Measurements from ENCODE around the gene MTERF4. TPM values are rescaled to one million over a fixed set of nuclear protein-coding genes. Genes with fewer than 3 reads are reported as not detected.

MTERF4 gene
- total and polyA plus RNA-seq, 10 of the 15 experiments (the other 5 are each of a cell fraction or from before 2014, with no cell fraction given): 36.7 to 69.1 (median 45.5) TPM

DNA sequence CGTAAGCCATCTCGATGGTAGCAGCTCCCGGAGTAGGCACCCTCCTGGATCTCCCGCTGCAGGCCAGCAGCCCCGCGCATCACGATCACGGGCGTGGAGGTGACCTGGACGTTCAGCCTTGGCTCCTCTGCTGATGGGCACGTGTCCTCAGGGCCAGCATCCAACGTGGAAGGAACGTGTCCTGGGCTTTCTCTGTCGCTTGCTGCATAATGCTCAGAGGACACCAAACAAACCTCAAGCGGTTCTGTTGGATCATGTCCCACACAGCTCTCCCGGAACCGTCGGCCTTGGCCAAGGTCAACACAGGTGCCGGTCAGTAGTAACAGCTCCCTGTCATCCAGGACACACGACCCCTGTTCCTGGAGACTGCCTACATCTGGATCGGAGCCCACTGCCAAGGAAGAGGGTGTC, 24.1 kb upstream of the MTERF4 start:
- Histone ChIP-seq H3K27me3 (replicated peaks in 1 of 2; ENCODE audit: control insufficient read depth in 2 of 2, insufficient read depth in 2 of 2, low read length in 1 of 2) (no peaks in the 10 kb centered on the region), H2AFZ (ENCODE audit: control insufficient read depth, low read depth, low read length) (no peak overlapping the region), H3K27ac (ENCODE audit: control insufficient read depth, insufficient read depth) (peak overlapping the region; percentile 97; the same call in 1 of the 2 replicates), H3K79me2 (ENCODE audit: control insufficient read depth, insufficient read depth, low read length) (peaks cover 31% of the 10 kb centered on the region), H3K4me2 (ENCODE audit: control insufficient read depth, insufficient read depth) (peak overlapping the region; percentile 77), H3K9me3 (replicated peaks; ENCODE audit: control insufficient read depth, insufficient read depth, low read length) (peaks cover under 1% of the 10 kb centered on the region), H3K4me1 (ENCODE audit: control insufficient read depth, insufficient read depth, low read length) (peaks cover 43% of the 10 kb centered on the region), H3K9ac (ENCODE audit: control insufficient read depth, insufficient read depth, low read length) (no peak overlapping the region), H4K20me1 (ENCODE audit: control insufficient read depth, insufficient read depth) (no peaks in the 10 kb centered on the region), H3K4me3 (no peak overlapping the region; the same call in 1 of the 2 replicates), H3K36me3 (ENCODE audit: control insufficient read depth in 2 of 2, insufficient read depth in 2 of 2, low read length in 1 of 2) (peaks cover 11 to 12% of the 10 kb centered on the region in 2 experiments; a peak in 3 of 4 replicates)
- no peak for DNase-seq (ENCODE audit: low read depth, low spot score)
- in situ Hi-C loops (cut with MboI): no loop called here
- WGBS (ENCODE audit: insufficient coverage, insufficient replicate concordance, low lambda C conversion rate, missing lambda C conversion rate): 98% methylated on average over 21 of the region's 21 CpGs
- ChIA-PET RAD21 (ENCODE audit: unreplicated experiment) (interaction anchor here (0.7 to 1.8 kb wide), 5 partner anchors 8 to 48 kb away, joined by 3 to 6 read pairs (median 3); partner anchors contain the start of gene PASK), POLR2A (interaction anchor here (1.2 to 4.3 kb wide), 3 partner anchors 13 to 24 kb away, joined by 3 to 35 read pairs (median 5); partner anchors contain the start of genes PASK and PPP1R7), SMC1A (ENCODE audit: uncharacterized antibody, unreplicated experiment) (interaction anchor here (0.9 to 5.4 kb wide), 5 partner anchors 9 to 48 kb away, joined by 3 to 48 read pairs (median 4); partner anchors contain the start of gene MTERF4), CTCF (interaction anchor here (0.5 to 0.9 kb wide), 2 partner anchors 14 to 371 kb away, joined by 3 to 4 read pairs; no protein-coding TSS in a partner anchor)
- ATAC-seq: no peak
- no TSS peak for BruUV-seq (replicated peaks)
- no peak for FAIRE-seq
- intact Hi-C loops (cut with micrococcal nuclease; ENCODE audit: unreplicated experiment): loop anchor here (2.0 kb wide), 2 partner anchors 23 to 27 kb away; partner anchors contain the start of gene PASK
- TF ChIP-seq MLLT1 (IDR thresholded peaks at IDR 0.05) (peak; percentile 97), ZBTB40 (IDR thresholded peaks at IDR 0.05; ENCODE audit: borderline replicate concordance) (0 out of 2 replicates have a peak, but pooled peaks have one; percentile 20), POLR2A (IDR thresholded peaks at IDR 0.05; ENCODE audit: low read depth, low read length) (peak; percentile 20; the same call in 1 of the 2 replicates), ZBTB33 (IDR thresholded peaks at IDR 0.05) (0 out of 2 replicates have a peak, but pooled peaks have one; percentile 33)
- TF ChIP-seq, protein P1, sequence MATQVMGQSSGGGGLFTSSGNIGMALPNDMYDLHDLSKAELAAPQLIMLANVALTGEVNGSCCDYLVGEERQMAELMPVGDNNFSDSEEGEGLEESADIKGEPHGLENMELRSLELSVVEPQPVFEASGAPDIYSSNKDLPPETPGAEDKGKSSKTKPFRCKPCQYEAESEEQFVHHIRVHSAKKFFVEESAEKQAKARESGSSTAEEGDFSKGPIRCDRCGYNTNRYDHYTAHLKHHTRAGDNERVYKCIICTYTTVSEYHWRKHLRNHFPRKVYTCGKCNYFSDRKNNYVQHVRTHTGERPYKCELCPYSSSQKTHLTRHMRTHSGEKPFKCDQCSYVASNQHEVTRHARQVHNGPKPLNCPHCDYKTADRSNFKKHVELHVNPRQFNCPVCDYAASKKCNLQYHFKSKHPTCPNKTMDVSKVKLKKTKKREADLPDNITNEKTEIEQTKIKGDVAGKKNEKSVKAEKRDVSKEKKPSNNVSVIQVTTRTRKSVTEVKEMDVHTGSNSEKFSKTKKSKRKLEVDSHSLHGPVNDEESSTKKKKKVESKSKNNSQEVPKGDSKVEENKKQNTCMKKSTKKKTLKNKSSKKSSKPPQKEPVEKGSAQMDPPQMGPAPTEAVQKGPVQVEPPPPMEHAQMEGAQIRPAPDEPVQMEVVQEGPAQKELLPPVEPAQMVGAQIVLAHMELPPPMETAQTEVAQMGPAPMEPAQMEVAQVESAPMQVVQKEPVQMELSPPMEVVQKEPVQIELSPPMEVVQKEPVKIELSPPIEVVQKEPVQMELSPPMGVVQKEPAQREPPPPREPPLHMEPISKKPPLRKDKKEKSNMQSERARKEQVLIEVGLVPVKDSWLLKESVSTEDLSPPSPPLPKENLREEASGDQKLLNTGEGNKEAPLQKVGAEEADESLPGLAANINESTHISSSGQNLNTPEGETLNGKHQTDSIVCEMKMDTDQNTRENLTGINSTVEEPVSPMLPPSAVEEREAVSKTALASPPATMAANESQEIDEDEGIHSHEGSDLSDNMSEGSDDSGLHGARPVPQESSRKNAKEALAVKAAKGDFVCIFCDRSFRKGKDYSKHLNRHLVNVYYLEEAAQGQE (IDR thresholded peaks at IDR 0.05; ENCODE audit: low read depth, low read length): no peak
